ENCODE measurements around the gene MAFG.

Gene MAFG

DNA sequence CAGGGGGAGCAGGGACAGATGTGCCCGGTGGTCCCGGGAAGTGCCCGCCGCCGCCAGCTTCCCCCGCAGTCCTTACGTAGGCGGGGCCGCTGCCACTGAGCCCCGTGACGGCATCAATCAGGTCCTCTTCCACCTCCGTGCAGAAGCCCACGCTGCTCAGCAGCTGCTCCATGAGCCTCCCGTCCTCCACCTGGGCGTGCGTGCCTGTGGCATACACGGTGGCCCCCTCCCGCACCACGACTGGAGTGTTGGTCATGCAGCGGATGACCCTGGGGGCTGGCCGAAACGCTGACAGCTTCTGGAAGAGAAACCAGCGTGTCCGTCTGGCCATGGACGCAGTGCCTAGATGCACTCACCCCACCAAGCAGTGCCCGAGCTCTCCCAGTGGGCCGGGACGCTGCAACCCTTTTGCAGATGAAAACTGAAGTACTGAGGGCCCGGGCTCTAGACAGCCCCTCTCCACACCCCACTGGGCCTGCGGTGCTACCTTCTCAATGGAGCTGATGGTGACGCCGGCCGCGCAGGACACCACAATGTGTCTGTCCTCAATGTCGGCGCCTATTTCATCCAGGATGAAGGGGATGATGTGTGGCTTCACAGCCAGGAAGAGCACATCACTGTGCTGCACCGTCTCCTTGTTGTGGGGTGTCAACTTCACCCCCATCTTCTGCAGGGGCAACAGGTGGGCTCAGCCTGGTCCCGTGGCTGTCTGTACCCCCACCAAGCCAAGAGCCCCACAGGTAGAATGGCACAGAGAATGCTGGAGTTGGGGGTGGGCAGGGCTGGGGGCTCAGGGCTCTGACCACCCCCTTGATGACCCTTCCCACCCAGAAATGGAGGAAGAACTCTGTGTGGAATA is 7.5 kb upstream of the MAFG start:
- no peak for DNase-seq

DNA sequence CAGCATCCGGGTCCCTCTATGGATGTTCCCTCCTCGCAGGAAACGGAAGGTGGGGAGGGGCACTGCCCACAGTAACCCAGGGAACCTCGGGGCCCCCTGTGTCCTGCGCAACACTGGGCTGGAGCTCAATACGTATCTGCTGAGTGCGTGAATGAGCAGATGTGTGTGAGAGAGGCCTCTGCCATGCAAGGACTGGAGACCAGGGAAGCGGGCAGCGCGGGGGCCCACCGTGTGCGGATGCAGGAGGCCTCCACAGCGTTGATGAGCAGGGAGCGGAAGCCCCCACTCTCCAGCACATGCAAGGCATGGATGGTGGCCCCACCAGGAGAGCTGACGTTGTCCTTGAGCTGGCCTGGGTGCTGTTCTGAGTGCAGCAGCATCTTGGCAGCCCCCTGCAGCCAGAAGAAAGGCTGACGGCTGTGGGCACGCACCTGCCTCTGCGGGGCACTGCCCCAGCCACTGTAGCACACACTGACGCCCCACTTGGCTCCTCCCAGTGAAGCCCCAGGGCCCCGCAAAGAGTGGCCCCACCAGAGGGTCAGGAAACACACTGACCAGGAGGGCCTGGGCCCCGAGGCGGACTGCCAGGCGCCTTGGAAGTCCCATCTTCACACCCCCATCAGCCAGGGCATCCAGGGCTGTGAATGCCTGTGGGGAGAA is 6.7 kb upstream of the MAFG start:
- DNase-seq, result no peak

DNA sequence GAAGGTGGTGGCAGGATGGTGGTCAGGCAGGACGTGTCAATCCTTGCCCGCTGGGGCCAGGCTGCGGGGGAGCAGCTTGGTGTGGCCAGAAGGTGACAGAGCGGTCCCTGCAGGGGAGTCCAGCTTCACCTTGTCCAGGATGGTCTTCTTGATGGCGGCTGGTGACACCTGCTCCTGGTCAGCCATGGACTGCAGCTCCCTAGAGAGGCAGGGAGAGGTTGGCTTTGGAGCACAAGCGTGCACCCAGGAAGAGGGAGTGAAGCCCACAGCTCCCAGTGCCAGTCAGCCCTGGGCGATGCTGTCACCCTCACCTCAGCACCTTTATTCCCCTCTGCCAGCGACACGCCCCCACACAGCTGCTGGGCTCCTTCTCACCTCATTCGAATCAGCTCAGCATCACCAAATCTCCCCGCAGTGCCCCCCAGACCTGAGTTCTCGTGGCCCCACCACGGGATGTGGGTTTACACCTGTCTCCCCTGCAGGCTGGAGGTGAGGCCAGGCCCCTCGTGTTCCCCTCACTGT is 5.7 kb upstream of the MAFG start:
- no peak for DNase-seq

- no peak for DNase-seq
These were observed 4.9 kb upstream of the MAFG start for GRCh38 chr17:81932333-81932983.

- no peak for DNase-seq
These were observed 4.2 kb upstream of the MAFG start for GRCh38 chr17:81931557-81932332.

DNA sequence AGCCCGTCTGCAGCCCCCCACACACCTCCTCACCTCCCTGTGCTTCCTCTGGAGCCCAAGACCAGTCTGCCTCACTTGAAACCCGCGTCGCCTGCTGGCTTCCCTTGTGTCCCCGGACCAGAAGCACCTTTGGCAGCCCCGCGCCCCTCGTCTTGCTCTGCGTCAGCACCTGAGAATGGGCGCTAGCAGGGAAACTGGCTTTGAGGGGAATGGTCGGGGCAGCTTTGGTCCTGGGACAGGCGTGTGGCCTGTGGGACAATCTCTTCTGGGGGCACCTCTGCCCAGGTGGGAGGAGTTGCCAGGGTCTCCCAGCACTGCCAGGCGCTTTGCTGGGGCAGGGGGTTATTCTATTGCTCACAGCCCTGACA is 3.6 kb upstream of the MAFG start:
- DNase-seq, result no peak

DNA sequence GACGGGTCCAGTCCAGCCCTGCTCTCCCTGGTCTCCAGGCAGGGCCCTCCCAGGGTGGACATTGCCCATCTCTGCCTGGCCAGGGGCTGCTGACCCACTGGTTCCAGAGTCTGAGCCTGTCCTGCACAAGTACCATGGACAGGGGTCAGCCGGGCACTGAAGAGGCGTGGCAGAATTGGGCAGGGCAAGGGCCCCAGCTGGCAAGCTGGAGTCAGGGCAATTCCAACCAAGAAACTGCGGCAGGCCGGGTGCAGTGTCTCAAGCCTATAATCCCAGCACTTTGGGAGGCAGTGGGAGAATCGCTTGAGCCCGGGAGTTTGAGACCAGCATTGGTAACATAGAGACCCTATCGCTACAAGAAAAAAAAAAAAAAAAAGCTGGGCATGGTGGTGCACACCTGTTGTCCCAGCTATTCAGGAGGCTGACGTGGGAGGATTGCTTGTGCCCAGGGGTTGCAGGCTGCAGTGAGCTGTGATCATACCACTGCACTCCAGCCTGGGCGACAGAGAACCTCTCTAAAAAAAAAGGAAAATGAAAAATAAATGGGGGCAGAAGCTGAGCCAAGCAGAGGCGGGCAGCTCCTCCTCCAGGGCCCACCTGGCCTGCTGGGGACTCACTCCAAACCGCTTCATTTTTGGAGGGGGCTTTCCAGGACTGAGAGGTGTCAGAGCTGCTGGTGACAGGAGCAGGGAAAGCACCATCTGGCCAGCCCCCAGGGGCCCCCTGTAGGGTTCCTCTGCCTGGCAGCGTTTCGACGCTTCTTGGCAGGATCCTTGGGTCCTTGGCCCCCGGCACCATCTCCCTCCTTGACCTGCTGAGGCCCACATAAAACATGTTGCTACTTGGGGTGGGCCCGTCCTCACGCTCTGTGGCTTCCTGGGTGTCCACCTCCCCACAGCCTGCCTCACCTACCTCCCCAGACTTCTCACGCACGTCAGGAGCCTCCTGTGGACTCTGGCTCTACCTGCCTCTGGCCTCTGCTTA is 2.9 kb upstream of the MAFG start:
- no peak for DNase-seq

DNA sequence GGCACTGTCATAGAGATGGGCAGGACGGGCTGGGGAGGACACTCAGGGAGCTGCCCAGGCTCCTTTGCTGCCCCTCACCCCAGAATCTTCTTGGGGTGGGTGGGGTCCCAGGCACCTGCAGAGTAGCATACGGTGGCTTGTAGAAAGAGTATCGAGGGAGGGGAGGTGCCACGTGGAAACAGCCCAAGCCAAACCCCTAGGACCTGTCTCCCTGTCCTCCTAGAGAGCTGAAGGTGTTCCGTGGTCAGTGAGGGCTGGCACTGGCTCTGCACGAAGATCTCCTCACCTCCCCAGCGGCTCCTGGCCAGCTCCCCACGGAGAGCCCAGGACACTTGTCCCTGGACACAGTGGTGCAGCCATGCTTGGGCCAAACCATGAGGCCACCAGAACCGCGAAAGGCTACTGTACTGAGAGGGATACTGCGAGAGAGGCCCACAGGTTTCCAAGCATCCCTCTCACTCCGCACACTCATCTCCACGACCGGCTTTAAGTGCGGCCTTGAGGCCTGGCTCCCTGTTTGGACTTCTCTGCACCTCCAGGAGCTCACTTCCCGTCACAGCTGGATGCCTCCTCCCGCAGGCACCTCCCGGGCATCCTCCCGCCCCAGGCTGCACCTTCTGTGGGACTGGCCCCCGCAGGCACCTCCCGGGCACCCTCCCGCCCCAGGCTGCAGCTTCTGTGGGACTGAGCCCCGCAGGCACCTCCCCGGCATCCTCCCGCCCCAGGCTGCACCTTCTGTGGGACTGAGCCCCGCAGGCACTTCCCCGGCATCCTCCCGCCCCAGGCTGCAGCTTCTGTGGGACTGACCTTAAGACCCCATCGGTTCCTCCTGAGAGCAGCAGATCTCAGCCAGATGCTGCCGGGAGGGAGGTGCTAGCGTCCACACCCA is 2.0 kb upstream of the MAFG start:
- DNase-seq, result no peak

GRCh38 chr17:81928544-81929252 is 1.2 kb upstream of the MAFG start:
- DNase-seq, result no peak

GRCh38 chr17:81927152-81927652 is 333 bp downstream of the MAFG start:
- peak; percentile 50 for DNase-seq

DNA sequence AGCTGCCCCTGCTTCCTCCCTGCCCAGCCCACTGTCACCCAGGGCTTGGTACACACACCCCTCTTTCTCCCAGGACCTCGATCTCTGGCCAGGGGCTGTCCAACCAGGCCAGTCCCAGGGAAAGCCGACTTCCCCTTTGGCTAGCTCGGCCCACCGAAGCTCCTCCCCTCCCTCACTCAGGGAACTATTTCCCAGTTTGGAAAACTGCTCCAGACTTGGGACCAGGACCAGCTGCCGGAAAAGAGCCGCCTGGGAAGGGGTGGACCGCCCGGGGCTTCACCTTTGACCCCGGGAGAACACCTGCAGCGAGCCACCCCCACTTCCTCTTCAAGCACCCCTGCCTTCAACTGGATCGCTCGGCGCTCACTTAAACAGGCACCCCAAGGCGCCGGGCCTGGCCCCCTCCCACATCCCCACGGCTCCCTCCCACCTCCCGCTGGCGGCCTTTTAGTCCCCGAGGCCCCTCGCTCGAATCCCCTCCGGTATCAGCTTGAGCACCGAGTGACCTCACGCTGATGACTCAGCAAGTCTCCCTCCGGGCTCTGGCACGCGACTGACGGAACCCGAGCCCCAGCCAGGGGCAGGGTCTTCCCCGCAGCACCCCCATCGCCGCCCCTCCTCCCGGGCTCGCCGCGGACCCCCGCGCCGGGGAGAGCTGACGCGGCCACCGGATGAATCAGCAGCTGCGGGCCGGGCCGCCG is 934 bp downstream of the MAFG start:
- peak; percentile 71 for DNase-seq

DNA sequence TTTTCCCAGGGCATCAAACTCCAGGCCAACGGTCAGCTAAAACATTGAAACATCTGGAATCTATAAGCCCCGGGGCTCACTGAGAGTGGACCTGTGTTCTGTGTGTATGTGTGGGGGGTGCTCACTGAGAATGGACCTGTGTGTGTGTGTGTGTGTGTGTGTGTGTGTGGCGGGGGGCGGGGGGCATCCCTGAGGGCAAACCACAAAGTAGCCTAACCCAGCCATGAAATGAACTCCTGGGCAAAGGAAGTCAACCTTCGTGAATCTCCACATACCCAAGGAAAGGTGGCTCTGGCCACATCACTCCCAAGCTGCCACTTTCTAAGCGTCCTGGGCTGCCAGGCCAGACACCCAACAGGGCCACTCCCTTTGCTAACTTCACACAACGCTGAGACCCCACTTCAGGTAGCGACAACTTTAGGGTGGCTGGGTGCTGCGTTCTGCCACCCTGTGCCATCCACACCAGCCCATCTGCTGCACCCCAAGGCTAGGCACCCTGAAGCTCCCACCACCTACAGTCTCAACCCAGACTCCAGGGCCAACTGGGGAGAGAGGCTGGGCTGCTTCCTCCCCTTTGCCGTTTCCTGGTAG is 1.6 kb downstream of the MAFG start:
- DNase-seq, result no peak

DNA sequence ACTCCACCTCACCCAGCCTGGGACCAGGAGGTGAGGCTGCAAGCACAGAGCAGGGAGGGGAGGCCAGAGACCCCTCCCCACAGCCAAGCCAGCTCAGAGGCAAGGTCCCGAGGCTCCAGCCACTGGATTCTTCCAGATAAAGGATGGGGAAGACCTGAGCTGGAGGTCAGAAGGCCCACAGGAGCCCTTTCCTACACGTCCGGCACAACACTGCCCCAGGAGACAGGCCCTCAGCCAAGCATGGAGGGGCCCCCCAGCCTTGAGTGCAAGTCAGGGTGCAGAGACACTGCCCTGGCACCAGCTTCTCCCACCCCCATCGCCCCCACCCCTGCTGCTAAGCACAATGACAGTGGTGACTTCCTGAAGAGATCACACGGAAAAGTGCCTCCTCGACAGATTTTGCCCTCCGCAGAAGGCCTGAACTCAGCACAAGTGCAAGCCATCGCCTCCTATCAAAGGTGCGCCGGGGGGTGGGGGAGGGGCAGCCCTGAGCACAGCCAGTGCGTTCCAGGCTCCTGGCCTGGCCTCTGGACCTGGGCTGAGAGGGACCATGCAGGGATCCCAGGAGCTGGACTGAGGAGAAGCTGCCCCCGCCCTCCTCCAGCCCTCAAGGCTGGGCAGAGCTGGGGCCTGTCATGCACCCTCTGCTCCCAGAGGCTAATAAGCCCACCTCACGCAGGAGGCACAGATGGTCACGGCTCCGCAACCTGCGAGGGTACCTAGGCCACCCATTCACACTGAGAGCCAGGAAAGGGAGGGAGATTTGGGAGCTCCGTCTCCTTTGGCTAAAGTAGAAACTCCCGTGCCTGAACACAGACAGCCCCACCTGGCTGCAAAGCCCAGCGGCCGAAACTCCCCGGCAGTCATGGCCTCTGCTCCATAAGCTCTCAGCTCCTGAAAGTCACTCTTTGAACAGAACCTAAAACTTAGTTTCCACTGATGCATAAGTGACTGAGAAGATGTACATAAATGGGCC is 2.7 kb downstream of the MAFG start:
- DNase-seq, result no peak

GRCh38 chr17:81923302-81924260 is 4.0 kb downstream of the MAFG start:
- no peak for DNase-seq

- no peak for DNase-seq
These were observed 4.8 kb downstream of the MAFG start for GRCh38 chr17:81922566-81923301.
